Measurements from ENCODE around the gene PPP1R15A.
A peak's percentile ranks its signal among the peaks of the same experiment; 100 is the strongest.
"Not testable (repeated sequence)": the region's sequence is repeated elsewhere in the genome, so short reads cannot be mapped to it uniquely, and the experiment has no call there.

Gene PPP1R15A

DNA sequence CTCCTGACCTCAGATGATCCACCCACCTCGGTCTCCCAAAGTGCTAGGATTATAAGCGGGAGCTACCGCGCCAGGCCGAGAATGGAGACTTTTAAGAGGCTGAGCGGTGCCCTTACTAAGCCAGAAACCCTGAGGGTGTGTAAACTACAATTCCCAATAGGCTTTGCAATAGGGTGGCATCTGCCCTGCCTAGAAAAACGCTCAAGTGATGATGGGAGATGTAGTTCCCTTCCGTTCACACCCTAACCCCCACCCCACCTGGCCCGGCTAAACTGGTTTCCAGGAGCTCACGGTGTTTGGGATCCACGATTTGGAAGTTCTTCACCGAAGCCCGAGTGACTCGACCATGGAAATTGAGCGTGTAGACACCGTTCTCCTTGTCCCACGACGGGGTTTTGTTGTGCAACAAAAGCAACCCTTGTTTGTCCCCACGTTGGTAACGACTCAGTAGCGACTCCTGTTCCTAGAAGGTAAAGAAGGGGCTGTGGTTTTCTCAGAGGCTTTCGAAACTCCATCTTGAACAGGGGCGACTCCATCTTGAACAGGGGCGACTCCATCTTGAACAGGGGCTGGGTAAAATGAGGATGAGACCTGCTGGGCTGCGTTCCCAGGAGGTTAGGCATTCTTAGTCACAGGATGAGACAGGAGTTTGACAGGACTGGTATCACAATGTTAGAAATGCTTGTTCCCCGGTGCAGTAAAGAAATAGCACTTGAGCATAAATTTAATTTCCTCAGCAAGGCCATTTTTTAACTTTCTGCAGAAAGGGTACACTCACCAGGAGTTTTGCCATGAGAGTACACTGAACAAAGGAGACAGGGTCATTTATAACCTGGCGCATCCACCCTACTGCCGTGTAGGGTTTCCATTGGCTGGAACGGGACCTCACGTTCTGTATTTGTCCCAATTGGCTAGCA is 9.8 kb downstream of the PPP1R15A start:
- DNase-seq, result no peak

DNA sequence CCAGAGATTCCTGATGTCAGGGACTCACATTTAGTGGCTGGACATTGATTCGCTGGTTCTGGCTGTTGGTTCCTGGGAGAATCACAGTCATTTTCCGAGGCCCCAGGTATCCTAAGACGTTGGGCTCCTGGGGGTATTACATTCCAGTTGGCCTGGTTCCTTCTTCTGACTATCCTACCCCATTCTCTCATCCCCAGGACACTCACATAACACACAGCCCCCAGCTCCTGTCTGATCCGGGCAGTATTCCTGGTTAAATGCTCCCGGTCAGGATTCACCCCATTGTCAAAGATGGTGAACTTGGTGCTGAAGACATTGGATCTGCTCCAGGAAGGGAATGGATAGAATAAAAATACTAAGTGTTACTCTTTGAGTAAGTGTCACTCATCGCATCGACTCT is 11.5 kb downstream of the PPP1R15A start:
- no peak for DNase-seq

DNA sequence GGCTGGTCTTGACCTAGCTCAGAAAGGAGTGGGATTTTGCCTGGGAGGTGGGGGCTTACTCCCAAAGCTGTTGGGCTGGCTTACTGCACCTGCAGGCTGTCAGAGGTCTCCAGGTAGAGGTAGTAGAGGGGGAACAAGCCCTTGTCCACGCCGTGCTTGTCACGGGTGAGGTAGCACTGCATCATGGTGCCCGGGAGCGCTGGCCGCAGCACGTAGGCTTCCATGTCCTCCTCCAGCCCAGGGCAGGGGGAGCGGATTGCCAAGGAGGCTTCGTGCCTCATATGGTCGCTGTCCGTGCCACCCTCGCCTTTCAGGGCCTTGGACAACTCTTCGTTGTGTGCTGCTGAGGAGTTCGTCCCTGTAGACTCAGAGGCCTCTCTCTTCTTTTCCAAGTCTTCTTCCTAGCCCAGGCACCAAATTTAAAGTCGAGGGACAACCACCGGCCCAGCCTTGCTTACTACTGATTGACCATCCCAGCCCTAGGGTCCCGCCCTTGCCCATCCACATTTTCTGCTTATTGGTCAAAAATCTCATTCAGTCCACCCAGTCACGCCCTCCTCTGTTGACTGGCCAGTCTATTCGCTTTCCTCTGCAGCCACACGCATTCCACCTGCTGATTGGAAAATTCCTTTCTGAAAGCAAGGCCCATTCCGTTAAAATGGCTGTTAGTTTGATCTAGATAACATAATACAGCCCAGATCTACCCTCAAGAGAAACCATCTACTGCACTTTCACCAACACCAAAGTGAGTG is 15.8 kb downstream of the PPP1R15A start:
- no peak for DNase-seq

DNA sequence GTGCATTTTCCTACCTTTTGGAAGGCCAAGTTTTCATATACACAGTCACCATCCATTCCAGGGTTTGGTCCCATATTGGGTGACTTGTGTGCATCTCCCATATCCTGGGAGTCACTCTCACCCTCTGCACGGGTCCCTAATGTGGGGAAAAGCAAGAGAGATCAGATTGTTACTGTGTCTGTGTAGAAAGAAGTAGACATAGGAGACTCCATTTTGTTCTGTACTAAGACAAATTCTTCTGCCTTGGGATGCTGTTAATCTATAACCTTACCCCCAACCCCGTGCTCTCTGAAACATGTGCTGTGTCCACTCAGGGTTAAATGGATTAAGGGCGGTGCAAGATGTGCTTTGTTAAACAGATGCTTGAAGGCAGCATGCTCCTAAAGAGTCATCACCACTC is 17.3 kb downstream of the PPP1R15A start:
- not testable (repeated sequence) for DNase-seq

DNA sequence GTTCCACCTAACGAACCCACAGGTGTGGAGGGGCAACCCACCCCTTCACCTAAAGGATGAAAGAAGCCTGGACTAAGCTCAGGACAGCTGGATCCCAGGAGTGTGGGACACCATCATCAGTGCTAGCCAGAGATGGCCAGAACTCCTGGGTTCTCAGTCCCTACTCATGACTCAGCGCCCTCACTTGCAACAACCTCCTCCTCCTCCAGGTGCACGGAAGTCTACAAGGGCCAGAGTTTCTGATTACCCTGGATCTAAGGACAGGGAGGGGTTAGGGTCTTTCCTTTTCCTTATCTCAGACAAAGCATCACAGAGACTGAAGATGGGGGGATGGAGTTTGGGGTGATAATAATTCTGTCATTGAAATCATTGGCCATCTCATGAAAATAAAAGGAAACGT is 18.3 kb downstream of the PPP1R15A start:
- no peak for DNase-seq

DNA sequence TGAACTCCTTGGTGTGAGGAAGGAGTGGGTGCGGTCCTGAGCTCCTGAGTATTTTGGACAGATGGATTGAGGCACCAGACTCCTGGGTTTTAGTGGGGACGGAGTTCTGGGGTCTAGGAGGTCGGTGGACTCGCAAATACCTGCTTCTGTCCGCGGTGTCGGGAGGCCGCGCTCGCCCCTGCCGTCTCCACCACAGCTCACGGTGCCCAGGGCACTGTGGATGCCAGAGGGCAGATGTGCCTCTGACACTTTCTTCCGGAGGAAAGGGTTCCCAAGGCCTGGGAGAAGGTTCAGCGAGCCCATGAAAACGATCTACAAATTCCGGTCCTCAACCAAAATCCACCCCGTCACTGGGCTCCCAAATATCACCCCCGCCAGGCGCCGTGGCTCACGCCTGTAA is 23.0 kb downstream of the PPP1R15A start:
- DNase-seq, result no peak

DNA sequence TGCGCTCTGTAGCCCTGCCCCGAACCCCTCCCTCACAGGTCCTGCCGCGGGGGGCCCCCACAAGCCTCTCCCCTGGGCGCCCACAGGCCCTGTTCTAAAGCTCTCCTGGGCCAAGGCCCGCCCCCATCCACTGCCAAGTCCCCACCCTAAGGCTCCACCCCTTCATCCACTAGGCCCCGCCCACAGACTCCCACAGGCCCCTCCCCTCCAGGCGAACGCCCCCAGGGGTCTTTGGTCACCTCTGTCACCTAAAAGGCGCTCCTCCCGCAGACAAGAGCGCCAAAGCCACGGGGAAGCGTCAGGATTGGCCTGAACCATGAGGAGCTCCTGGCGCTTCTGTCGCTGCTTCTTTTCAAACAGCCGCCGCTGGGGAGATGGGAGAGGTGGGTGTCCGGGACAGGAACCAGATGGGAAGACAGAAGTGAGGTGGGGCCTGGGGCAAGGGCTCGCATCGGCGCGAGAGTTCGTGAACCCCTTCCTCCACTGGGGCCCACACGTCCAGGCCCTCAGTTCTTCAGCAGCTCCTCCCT is 24.0 kb downstream of the PPP1R15A start:
- no peak for DNase-seq

DNA sequence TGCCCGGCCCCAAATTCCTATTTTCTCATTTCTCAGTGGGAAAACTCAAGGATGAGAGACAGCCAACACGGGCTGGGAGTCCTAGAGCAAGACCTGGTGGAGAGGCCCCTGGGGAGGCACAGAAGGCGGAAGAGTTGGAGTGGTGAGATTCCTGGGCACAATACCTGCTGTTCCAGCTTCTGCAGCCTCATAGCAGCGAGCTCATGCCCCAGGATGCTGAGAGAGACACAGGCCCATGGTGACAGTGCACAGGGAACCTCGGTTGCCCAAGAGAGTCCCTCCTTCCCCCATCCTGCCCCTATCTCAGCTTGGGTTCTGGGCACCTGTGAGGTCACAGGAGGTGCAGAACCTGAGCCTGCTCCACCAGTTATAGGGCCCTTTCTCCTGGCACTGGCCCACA is 25.0 kb downstream of the PPP1R15A start:
- no peak for DNase-seq

DNA sequence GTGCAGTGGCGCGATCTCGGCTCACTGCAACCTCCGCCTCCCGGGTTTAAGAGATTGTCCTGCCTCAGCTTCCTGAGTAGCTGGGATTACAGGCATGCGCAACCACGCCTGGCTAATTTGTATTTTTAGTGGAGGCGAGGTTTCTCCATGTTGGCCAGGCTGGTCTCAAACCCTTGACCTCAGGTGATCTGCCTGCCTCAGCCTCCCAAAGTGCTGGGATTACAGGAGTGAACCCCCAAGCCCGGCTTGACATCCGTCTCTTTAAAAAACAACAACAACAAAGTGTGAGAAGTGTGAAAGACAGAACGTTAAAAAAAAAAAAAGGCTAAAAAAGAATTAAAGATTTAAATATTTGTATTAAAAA is 27.1 kb downstream of the PPP1R15A start:
- not testable (repeated sequence) for DNase-seq

DNA sequence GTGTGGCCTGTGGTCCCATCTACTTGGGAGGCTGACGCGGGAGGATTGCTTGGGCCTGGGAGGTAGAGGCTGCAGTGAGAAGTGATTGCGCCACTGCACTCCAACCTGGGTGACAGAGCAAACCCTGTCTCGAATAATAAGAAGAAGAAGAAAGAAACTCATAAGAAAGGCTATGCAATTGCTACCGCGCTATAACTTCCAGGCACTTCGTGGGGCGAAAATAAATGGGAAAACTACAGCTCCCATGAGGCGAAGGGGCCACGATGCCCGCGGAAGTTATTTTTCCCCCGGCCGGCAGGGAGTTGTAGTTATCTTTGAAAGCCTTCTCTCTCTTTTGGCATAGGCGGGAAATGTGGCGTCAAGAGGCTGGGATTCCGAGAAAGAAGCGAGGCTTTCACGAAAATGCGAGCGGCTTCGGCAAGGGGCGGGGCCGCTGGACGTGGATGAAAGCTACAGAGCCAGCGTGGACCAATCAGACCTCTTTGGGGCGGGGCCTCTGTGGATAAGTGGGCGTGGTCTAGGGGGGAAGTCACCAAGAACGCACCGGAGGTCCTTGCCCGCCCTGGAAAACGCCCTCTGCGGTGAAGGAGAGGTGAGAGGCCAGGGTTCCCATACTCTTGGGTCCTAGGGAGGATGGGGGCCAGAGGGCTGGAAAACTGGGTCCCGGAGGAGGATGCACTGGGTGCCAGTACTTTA is 27.7 kb downstream of the PPP1R15A start, which contains the start of gene NUCB1:
NUCB1 (plus strand) TSS at position 532 of the 696 bp plus-strand sequence. CDS start 485 bp downstream, outside the sequence.
- DNase-seq, result peak; percentile 99 to 100

DNA sequence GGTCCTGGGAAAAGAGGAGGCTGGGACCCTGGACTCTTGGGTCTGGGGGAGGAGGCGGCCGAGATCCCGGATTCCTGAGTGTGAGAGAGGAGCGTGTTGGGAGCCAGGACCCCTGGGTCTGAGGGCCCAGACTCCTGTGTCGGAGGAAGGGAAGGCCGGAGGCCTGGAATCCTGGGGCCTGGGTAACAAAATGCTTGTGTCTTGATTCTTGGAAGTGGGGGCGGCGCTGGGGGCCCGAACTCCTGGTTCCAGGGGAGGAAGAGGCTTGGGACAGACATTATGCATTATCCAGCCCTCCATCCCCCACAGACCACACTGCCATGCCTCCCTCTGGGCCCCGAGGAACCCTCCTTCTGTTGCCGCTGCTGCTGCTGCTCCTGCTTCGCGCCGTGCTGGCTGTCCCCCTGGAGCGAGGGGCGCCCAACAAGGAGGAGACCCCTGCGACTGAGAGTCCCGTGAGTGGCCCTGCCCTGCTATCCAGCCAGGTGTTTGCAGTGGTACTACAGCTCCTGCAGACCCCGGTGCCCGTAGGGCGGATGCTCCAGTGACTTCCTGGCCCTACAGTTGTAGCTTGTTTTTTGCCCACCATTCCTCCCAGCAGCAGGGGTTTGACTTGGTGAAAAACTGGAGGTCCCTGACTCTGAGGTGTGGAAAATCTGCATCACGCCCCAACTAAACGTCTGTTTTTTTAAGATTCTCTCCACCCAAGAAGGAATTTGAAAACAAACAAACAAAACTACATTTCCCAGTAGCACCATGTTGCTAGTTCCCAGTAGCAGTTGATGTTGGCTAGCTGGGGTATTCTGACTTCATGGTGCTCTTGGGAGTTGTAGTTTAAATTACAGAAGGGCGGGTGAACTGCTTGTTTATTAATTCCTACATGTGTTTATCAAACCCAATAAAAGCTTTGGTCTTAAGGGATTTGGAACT is 28.5 kb downstream of the PPP1R15A start:
- DNase-seq, result no peak

DNA sequence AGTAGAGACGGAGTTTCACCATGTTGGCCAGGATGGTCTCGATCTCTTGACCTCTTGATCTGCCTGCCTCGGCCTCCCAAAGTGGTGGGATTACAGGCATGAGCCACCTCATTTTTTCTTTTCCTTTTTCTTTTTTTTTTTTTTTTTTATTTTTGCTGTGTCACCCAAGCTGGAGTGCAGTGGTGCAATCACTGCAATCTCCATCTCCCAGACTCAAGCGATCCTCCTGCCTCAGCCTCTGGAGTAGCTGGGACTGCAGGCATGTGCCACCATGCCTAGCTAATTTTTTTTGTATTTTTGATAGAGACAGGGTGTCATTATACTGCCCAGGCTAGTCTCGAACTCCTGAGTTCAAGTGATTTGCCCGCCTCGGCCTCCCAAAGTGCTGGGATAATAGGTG is 30.1 kb downstream of the PPP1R15A start:
- not testable (repeated sequence) for DNase-seq

DNA sequence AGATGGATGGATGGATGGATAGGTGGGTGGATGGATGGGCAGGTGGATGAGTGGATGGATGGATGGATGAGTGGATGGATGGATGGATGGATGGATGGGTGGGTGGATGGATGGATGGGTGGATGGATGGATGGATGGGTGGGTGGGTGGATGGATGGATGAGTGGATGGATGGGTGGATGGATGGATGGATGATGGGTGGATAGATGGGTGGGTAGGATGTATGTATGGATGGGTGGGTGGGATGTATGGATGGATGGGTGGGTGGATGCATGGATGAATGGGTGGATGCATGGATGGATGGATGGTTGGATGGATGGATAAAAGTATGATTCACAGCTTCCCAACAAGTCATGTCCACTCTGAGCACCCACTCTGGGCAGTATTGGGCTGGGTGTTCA is 31.6 kb downstream of the PPP1R15A start:
- not testable (repeated sequence) for DNase-seq

DNA sequence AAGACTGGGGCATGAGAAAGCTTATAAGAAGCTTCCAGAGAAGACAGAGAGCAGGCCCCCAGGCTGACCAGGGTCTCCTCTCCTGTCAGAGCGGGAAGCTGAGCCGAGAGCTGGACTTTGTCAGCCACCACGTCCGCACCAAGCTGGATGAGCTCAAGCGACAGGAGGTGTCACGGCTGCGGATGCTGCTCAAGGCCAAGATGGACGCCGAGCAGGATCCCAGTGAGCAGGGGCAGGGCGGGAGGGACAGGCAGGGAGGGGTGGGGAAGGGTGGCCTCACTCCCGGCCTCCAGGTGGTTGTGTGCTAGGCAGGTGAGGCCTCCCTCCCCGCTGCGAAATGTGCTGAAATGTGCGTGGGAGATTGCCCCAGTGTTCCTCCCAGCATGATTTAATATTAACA is 33.4 kb downstream of the PPP1R15A start:
- DNase-seq, result no peak

DNA sequence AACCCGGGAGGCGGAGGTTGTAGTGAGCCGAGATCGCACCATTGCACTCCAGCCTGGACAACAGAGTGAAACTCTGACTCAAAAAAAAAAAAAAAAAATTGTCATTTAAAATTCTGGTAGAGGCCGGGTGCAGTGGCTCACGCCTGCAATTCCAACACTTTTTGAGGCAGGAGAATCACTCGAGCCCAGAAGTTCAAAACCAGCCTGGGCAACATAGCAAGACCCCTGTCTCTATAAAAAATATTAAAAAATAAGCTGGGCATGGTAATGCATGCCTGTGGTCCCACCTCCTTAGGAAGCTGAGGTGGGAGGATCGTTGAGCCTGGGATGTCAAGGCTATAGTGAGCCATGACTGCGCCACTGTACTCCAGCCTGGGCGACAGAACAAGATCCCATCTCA is 34.1 kb downstream of the PPP1R15A start:
- DNase-seq, result no peak

DNA sequence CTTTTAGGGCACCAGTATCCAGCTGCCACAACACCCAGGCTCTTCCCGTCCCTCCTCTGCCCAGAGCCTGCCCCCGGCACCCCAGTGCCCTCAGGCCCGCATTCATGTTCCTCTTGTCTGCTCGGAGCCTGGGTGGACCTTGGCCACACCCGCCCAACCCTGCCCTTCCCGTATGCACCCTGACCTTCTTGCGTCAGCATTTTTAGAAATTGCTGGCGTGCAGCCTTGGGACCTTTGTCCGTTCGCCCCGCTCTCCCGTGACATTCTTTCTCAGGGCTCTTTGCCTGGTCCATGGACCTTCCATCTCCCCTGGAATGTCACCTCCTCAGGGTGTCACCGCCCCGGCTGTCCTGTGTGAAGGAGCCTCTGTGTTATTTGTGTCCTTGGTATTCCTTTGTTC is 35.5 kb downstream of the PPP1R15A start:
- no peak for DNase-seq

DNA sequence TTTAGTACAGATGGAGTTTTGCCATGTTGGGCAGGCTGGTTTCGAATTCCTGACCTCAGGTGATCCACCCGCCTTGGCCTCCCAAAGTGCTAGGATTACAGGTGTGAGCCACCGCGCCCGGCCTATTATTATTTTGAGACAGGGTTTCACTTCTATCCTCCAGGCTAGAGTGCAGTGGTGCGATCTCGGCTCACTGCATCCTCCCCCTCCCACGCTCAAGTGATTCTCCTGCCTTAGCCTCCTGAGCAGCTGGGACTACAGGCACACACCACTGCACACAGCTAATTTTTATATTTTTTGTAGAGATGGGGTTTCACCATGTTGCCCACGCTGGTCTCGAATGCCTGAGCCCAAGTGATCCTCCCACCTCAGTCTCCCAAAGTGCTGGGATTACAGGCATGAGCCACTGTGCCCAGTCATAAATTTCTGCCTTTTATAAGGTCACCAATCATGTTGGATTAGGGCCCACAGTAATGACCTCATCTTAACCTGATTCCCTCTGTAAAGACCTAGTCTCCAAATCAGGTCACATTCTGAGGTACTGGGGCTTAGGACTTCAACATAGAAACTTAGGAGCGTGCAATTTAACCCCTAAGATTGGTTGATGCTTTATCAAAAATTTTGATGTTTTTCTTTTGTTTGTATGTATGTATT is 37.3 kb downstream of the PPP1R15A start:
- not testable (repeated sequence) for DNase-seq

DNA sequence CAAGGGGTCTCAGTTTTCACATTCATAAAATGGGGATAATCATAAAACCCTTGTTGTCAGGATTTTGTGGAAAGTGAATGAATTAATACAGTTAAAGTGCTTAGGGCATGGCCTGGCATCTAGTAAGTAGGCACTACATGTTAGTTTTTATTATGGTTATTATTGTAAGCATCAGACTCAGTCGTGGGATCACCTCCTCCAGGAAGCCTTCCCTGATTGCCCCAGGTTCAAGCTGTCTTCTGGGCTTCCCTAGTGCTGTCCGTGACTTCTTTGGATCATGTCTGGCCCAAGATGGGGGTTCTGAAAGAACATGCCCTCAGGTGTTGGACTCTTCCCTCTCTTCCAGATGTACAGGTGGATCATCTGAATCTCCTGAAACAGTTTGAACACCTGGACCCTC is 38.6 kb downstream of the PPP1R15A start:
- no peak for DNase-seq

DNA sequence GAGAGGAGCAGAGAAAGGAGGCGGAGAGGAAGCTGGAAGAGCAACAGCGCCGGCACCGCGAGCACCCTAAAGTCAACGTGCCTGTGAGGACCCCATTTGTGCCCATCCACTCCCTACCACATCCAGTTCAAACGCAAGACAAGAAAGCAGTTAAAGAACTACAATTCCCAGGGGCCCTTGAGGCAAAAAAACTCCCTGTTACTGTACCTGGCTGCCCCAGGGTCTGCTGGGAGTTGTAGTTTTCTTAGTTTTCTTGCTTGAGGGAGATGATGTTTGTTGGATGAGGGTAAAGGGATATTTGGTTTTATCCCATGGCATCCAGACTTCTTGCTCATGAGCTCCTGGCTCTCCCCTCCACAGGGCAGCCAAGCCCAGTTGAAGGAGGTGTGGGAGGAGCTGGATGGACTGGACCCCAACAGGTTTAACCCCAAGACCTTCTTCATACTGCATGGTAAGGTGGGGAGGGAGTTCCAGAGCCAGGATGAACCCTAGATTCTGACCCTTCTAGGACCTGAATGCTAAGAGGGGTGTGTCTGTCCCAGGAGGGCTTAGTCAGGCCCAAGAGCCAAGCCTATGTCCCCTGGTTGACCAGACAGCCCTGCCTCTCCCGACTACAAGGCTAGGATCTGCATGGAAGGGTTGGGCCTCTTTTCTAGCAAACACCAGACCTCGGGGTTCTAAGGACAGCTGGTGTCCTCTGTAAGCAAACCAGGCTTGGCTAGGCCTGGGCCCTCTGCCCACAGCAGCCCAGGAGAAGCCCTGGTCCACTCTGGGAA is 41.1 kb downstream of the PPP1R15A start:
- no peak for DNase-seq

DNA sequence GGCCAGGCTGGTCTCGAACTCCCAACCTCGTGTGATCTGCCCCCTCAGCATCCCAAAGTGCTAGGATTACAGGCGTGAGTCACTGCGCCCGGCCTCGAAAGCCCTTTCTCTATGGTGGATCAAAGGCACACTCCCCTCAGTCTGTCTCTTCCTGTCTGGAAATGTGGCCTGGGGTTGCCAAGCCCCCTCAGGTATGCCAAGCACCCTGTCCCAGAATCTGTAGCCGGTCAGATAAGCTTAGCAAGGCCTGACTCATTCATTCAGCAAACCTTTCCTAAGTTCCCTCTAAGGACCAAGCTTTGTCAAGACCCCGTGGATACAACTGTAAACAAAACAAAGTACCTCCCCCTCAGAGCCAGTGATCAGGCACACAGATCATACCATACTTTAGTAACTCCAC is 42.0 kb downstream of the PPP1R15A start:
- DNase-seq, result no peak

DNA sequence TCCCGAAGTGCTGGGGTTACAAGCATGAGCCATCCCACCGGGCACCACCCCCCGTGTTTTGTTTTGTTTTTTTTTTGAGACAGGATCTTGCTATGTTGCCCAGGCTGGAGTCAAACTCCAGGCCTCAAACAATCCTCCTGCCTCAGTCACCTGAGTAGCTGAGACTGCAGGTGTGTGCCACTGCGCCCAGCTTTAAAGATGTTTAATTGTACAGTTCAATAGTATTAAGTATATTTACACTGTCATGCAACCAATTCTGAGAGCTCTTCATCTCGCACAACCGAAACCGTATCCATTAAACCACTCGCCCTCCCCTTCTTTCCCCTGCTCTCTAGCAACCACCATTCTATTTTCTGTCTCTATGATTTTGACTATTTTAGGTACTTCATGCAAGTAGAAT is 43.5 kb downstream of the PPP1R15A start:
- DNase-seq, result no peak
